GM23338 (cell line): ENCODE results near the gene PGR. TPM values are rescaled to one million over a fixed set of nuclear protein-coding genes. Genes with fewer than 3 reads are reported as not detected.

Experiments
- ATAC-seq: fragments of 200-7000 bp; cut with Tn5 transposase; 3 replicates; pipeline ENCODE4 v1.9.1; 2020
- DNase-seq: peaks from one replicate; pipeline ENCODE4 v3.0.0-alpha.2; 2015; ENCODE audit warnings: low spot score
- H2AFZ ChIP-seq: fragments of 200-600 bp; sonication (generic); 2 replicates; pipeline ENCODE4 v1.8.0; 2016; ENCODE audit warnings: antibody characterized with exemption, mild to moderate bottlenecking, moderate library complexity
- H3F3A ChIP-seq: fragments of 200-600 bp; sonication (generic); replicated peaks from 2 replicates; pipeline ENCODE4 v1.8.0; 2017; ENCODE audit warnings: antibody characterized with exemption, mixed run types, low read depth
- H3K27ac ChIP-seq: fragments of 200-600 bp; sonication (generic); 2 replicates; pipeline ENCODE4 v1.6.1; 2016; ENCODE audit warnings: low read depth
- H3K27me3 ChIP-seq: fragments of 200-600 bp; sonication (generic); 2 replicates; pipeline ENCODE4 v1.8.0; 2016; ENCODE audit warnings: mild to moderate bottlenecking, mixed run types, moderate library complexity; ENCODE audit not compliant: insufficient read depth
- H3K36me3 ChIP-seq: fragments of 200-600 bp; sonication (generic); 2 replicates; pipeline ENCODE4 v1.8.0; 2016; ENCODE audit warnings: mild to moderate bottlenecking; ENCODE audit not compliant: insufficient read depth
- H3K4me1 ChIP-seq: fragments of 200-600 bp; sonication (generic); 2 replicates; pipeline ENCODE4 v1.8.0; 2016; ENCODE audit warnings: mild to moderate bottlenecking, moderate library complexity; ENCODE audit not compliant: insufficient read depth
- H3K4me2 ChIP-seq: fragments of 200-600 bp; sonication (generic); 2 replicates; pipeline ENCODE4 v1.7.1; 2017; ENCODE audit warnings: mixed run types
- H3K4me3 ChIP-seq: fragments of 200-600 bp; sonication (generic); 2 replicates; pipeline ENCODE4 v1.6.1; 2016; ENCODE audit warnings: mixed run types
- H3K79me2 ChIP-seq: fragments of 200-600 bp; sonication (generic); replicated peaks from 2 replicates; pipeline ENCODE4 v1.8.0; 2017; ENCODE audit warnings: mild to moderate bottlenecking; ENCODE audit not compliant: insufficient read depth
- H3K9me2 ChIP-seq: fragments of 200-600 bp; sonication (generic); 2 replicates; pipeline ENCODE4 v1.8.0; 2017; ENCODE audit not compliant: insufficient read depth
- H4K20me1 ChIP-seq: fragments of 200-600 bp; sonication (generic); replicated peaks from 2 replicates; pipeline ENCODE4 v1.8.0; 2017; ENCODE audit warnings: mild to moderate bottlenecking; ENCODE audit not compliant: insufficient read depth
- H3K27ac Mint-ChIP-seq: 2 replicates; pipeline ENCODE4 v1.8.0; 2020; ENCODE audit warnings: inconsistent platforms, mild to moderate bottlenecking, moderate library complexity, mixed read lengths
- H3K27me3 Mint-ChIP-seq: 3 replicates; pipeline ENCODE4 v1.8.0; 2022; ENCODE audit warnings: low read depth, mild to moderate bottlenecking, moderate library complexity, mixed read lengths, inconsistent platforms; ENCODE audit not compliant: insufficient read depth, poor library complexity
- H3K36me3 Mint-ChIP-seq: 3 replicates; pipeline ENCODE4 v1.8.0; 2021; ENCODE audit warnings: low read depth, mild to moderate bottlenecking, inconsistent platforms, moderate library complexity, mixed read lengths
- H3K4me1 Mint-ChIP-seq: 3 replicates; pipeline ENCODE4 v1.8.0; 2020; ENCODE audit warnings: mild to moderate bottlenecking, inconsistent platforms, mixed read lengths
- H3K4me3 Mint-ChIP-seq: 3 replicates; pipeline ENCODE4 v1.8.0; 2021; ENCODE audit warnings: moderate library complexity, mild to moderate bottlenecking, inconsistent platforms, mixed read lengths
- H3K9me3 Mint-ChIP-seq: 3 replicates; pipeline ENCODE4 v1.8.0; 2020; ENCODE audit warnings: moderate library complexity, mild to moderate bottlenecking, inconsistent platforms, mixed read lengths
- CTCF ChIP-seq, 2 experiments: fragments of 200-600 bp in 1 of 2; sonication (generic) in 1 of 2; conservative IDR thresholded peaks; 2 replicates each; pipeline versions ENCODE4 v1.5.1 to v1.6.1; 2016 to 2017; ENCODE audit warnings: antibody characterized with exemption in 2 of 2, low read depth in 2 of 2, mild to moderate bottlenecking in 2 of 2, moderate library complexity in 1 of 2
- EZH2phosphoT487 ChIP-seq: fragments of 200-600 bp; sonication (generic); IDR thresholded peaks from one replicate; pipeline ENCODE4 v1.8.1; 2018; ENCODE audit warnings: antibody characterized with exemption; ENCODE audit not compliant: unreplicated experiment
- JUNB ChIP-seq: IDR thresholded peaks from one replicate; pipeline ENCODE4 v1.6.1; 2016; ENCODE audit warnings: antibody characterized with exemption; ENCODE audit not compliant: unreplicated experiment
- NANOG ChIP-seq: IDR thresholded peaks from 2 replicates; pipeline ENCODE4 v1.6.1; 2016; ENCODE audit warnings: antibody characterized with exemption, borderline replicate concordance
- POLR2AphosphoS5 ChIP-seq: IDR thresholded peaks from 2 replicates; pipeline ENCODE4 v1.6.1; 2016; ENCODE audit warnings: antibody characterized with exemption, low read depth
- REST ChIP-seq: IDR thresholded peaks from one replicate; pipeline ENCODE4 v1.6.1; 2018; ENCODE audit warnings: antibody characterized with exemption; ENCODE audit not compliant: unreplicated experiment
- STAT1 ChIP-seq: IDR thresholded peaks from one replicate; pipeline ENCODE4 v1.6.1; 2016; ENCODE audit warnings: antibody characterized with exemption; ENCODE audit not compliant: unreplicated experiment
- ZNF331 ChIP-seq: fragments of 250-450 bp; sonication (Bioruptor Pico); IDR thresholded peaks from 2 replicates; pipeline ENCODE4 v1.5.0; 2020; ENCODE audit warnings: low read depth, mild to moderate bottlenecking, moderate library complexity
- ZNF462 ChIP-seq: fragments of 250-450 bp; sonication (Bioruptor Pico); IDR thresholded peaks from 2 replicates; pipeline ENCODE4 v1.5.0; 2020; ENCODE audit warnings: mild to moderate bottlenecking, moderate library complexity
- polyA plus RNA-seq: library from polyadenylated mRNA; unstranded; fragments of >200 nt; fragmentation: Nextera tagmentation; extraction: Ambion mirVana; gene quantifications from 2 replicates; pipeline ENCODE4 v1.2.1, GENCODE V29; 2016
- total RNA-seq: library from RNA; depleted of rRNA; stranded (reverse); fragments of >200 nt; shearing (Covaris generic); gene quantifications from 2 replicates; pipeline ENCODE4 v1.2.3, GENCODE V29; 2014

PGR gene
- total and polyA plus RNA-seq, 2 experiments from 2014 or later, result 0.07 to 0.11 TPM

- no peak for TF ChIP-seq STAT1
These were observed 28.5 kb upstream of the PGR start (continued) for GRCh38 chr11:101158119-101158518.

GRCh38 chr11:101138245-101138930 is 8.8 kb upstream of the PGR start:
- TF ChIP-seq EZH2phosphoT487 (no peak), ZNF331 (no peak), JUNB (no peak), ZNF462 (CRISPR knock-in tag) (no peak), STAT1 (no peak), REST (no peak), CTCF (conservative IDR thresholded peaks at IDR 0.05; ENCODE audit: low read depth in 2 of 2) (no peak), POLR2AphosphoS5 (no peak), NANOG (no peak)
- ATAC-seq, result no peak
- no peaks in the 10 kb centered on the region for H3K4me1 Mint-ChIP-seq

More at GRCh38 chr11:101138245-101138930, 8.8 kb upstream of the PGR start:
- no peak overlapping the region for H3K4me2 ChIP-seq
- H2AFZ ChIP-seq, result no peak overlapping the region
- H3K9me2 ChIP-seq, result no peaks in the 10 kb centered on the region
- H3K4me1 ChIP-seq, result no peaks in the 10 kb centered on the region
- H3K79me2 ChIP-seq, result no peaks in the 10 kb centered on the region
- no peak overlapping the region for H3K4me3 ChIP-seq
- no peaks in the 10 kb centered on the region for H3F3A ChIP-seq
- Mint-ChIP-seq H3K9me3 (no peaks in the 10 kb centered on the region), H3K4me3 (no peak overlapping the region), H3K27ac (no peak overlapping the region), H3K27me3 (no peaks in the 10 kb centered on the region), H3K36me3 (no peaks in the 10 kb centered on the region)
- no peaks in the 10 kb centered on the region for H3K36me3 ChIP-seq
- no peak overlapping the region for H3K27ac ChIP-seq
- H4K20me1 ChIP-seq, result no peaks in the 10 kb centered on the region
- DNase-seq, result no peak
- H3K27me3 ChIP-seq, result no peaks in the 10 kb centered on the region
